ENCODE data around the gene CHD8. TPM values are rescaled to one million over a fixed set of nuclear protein-coding genes. Genes with fewer than 3 reads are reported as not detected.

Gene CHD8
- total and polyA plus RNA-seq, 2 of the 13 experiments (the other 11 are each of a cell fraction or from before 2014, with no cell fraction given), result 35.1 to 79.6 TPM

DNA sequence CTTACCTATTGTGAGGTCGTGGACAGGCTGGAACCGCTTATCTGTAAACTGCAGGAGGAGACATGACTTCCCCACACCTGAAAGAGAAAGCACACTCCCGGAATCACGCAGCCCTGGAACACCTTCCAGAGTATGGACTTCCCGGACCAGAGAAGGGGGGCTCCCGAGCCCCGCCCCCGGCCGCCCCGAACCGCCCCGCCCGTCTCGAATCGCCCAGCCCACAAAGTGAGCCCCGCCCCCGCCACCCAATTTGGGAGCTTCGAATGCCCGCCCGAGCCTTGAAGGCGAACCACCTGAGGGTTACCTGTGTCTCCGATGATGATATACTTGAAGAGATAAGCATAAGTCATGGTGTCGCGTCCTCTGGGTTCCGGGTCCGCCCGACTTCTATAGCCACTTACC, 20.6 kb upstream of the CHD8 start (continued):
- TF ChIP-seq, protein P1, sequence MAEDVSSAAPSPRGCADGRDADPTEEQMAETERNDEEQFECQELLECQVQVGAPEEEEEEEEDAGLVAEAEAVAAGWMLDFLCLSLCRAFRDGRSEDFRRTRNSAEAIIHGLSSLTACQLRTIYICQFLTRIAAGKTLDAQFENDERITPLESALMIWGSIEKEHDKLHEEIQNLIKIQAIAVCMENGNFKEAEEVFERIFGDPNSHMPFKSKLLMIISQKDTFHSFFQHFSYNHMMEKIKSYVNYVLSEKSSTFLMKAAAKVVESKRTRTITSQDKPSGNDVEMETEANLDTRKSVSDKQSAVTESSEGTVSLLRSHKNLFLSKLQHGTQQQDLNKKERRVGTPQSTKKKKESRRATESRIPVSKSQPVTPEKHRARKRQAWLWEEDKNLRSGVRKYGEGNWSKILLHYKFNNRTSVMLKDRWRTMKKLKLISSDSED (CRISPR knock-in tag; IDR thresholded peaks at IDR 0.05), result no peak
- TF ChIP-seq ZSCAN9 (CRISPR knock-in tag; IDR thresholded peaks at IDR 0.05; ENCODE audit: borderline replicate concordance), result no peak
- TF ChIP-seq, protein P2, sequence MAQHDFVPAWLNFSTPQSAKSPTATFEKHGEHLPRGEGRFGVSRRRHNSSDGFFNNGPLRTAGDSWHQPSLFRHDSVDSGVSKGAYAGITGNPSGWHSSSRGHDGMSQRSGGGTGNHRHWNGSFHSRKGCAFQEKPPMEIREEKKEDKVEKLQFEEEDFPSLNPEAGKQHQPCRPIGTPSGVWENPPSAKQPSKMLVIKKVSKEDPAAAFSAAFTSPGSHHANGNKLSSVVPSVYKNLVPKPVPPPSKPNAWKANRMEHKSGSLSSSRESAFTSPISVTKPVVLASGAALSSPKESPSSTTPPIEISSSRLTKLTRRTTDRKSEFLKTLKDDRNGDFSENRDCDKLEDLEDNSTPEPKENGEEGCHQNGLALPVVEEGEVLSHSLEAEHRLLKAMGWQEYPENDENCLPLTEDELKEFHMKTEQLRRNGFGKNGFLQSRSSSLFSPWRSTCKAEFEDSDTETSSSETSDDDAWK (CRISPR knock-in tag; IDR thresholded peaks at IDR 0.05), result no peak
- TF ChIP-seq, protein P3, sequence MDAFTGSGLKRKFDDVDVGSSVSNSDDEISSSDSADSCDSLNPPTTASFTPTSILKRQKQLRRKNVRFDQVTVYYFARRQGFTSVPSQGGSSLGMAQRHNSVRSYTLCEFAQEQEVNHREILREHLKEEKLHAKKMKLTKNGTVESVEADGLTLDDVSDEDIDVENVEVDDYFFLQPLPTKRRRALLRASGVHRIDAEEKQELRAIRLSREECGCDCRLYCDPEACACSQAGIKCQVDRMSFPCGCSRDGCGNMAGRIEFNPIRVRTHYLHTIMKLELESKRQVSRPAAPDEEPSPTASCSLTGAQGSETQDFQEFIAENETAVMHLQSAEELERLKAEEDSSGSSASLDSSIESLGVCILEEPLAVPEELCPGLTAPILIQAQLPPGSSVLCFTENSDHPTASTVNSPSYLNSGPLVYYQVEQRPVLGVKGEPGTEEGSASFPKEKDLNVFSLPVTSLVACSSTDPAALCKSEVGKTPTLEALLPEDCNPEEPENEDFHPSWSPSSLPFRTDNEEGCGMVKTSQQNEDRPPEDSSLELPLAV (CRISPR knock-in tag; conservative IDR thresholded peaks at IDR 0.05; ENCODE audit: low read depth), result no peak
- TF ChIP-seq, protein P4, sequence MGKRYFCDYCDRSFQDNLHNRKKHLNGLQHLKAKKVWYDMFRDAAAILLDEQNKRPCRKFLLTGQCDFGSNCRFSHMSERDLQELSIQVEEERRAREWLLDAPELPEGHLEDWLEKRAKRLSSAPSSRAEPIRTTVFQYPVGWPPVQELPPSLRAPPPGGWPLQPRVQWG (CRISPR knock-in tag; IDR thresholded peaks at IDR 0.05; ENCODE audit: borderline replicate concordance, low read depth), result no peak
- TF ChIP-seq, protein P5, sequence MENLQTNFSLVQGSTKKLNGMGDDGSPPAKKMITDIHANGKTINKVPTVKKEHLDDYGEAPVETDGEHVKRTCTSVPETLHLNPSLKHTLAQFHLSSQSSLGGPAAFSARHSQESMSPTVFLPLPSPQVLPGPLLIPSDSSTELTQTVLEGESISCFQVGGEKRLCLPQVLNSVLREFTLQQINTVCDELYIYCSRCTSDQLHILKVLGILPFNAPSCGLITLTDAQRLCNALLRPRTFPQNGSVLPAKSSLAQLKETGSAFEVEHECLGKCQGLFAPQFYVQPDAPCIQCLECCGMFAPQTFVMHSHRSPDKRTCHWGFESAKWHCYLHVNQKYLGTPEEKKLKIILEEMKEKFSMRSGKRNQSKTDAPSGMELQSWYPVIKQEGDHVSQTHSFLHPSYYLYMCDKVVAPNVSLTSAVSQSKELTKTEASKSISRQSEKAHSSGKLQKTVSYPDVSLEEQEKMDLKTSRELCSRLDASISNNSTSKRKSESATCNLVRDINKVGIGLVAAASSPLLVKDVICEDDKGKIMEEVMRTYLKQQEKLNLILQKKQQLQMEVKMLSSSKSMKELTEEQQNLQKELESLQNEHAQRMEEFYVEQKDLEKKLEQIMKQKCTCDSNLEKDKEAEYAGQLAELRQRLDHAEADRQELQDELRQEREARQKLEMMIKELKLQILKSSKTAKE (CRISPR knock-in tag; IDR thresholded peaks at IDR 0.05; ENCODE audit: borderline replicate concordance), result no peak
- TF ChIP-seq, protein P6, sequence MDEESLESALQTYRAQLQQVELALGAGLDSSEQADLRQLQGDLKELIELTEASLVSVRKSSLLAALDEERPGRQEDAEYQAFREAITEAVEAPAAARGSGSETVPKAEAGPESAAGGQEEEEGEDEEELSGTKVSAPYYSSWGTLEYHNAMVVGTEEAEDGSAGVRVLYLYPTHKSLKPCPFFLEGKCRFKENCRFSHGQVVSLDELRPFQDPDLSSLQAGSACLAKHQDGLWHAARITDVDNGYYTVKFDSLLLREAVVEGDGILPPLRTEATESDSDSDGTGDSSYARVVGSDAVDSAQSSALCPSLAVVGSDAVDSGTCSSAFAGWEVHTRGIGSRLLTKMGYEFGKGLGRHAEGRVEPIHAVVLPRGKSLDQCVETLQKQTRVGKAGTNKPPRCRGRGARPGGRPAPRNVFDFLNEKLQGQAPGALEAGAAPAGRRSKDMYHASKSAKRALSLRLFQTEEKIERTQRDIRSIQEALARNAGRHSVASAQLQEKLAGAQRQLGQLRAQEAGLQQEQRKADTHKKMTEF (CRISPR knock-in tag; IDR thresholded peaks at IDR 0.05), result no peak; the same call in 1 of the 2 replicates
- TF ChIP-seq, protein P7, sequence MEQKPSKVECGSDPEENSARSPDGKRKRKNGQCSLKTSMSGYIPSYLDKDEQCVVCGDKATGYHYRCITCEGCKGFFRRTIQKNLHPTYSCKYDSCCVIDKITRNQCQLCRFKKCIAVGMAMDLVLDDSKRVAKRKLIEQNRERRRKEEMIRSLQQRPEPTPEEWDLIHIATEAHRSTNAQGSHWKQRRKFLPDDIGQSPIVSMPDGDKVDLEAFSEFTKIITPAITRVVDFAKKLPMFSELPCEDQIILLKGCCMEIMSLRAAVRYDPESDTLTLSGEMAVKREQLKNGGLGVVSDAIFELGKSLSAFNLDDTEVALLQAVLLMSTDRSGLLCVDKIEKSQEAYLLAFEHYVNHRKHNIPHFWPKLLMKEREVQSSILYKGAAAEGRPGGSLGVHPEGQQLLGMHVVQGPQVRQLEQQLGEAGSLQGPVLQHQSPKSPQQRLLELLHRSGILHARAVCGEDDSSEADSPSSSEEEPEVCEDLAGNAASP (CRISPR knock-in tag; IDR thresholded peaks at IDR 0.05; ENCODE audit: borderline replicate concordance), result peak; percentile 33; the same call in 1 of the 2 replicates
- no peak for TF ChIP-seq AKAP8 (CRISPR knock-in tag; IDR thresholded peaks at IDR 0.05)
- TF ChIP-seq STAG1 (CRISPR knock-in tag; IDR thresholded peaks at IDR 0.05), result no peak
- no peak for TF ChIP-seq ZNF234 (CRISPR knock-in tag; conservative IDR thresholded peaks at IDR 0.05)
- peak; percentile 44; the same call in 1 of the 2 replicates for TF ChIP-seq CBX5 (CRISPR knock-in tag; IDR thresholded peaks at IDR 0.05; ENCODE audit: borderline replicate concordance)
- TF ChIP-seq, protein P8, sequence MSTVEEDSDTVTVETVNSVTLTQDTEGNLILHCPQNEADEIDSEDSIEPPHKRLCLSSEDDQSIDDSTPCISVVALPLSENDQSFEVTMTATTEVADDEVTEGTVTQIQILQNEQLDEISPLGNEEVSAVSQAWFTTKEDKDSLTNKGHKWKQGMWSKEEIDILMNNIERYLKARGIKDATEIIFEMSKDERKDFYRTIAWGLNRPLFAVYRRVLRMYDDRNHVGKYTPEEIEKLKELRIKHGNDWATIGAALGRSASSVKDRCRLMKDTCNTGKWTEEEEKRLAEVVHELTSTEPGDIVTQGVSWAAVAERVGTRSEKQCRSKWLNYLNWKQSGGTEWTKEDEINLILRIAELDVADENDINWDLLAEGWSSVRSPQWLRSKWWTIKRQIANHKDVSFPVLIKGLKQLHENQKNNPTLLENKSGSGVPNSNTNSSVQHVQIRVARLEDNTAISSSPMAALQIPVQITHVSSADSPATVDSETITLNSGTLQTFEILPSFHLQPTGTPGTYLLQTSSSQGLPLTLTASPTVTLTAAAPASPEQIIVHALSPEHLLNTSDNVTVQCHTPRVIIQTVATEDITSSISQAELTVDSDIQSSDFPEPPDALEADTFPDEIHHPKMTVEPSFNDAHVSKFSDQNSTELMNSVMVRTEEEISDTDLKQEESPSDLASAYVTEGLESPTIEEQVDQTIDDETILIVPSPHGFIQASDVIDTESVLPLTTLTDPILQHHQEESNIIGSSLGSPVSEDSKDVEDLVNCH (CRISPR knock-in tag; IDR thresholded peaks at IDR 0.05), result no peak
- TF ChIP-seq ZFP36L2 (CRISPR knock-in tag; IDR thresholded peaks at IDR 0.05), result no peak
- no peak for TF ChIP-seq NFKBIZ (CRISPR knock-in tag; IDR thresholded peaks at IDR 0.05)
- TF ChIP-seq RARG (CRISPR knock-in tag; IDR thresholded peaks at IDR 0.05; ENCODE audit: low read depth), result no peak
- TF ChIP-seq SIX1 (CRISPR knock-in tag; IDR thresholded peaks at IDR 0.05; ENCODE audit: borderline replicate concordance), result no peak
